ENCODE measurements around the gene PDIA5. TPM values are rescaled to one million over a fixed set of nuclear protein-coding genes. Genes with fewer than 3 reads are reported as not detected.

The PDIA5 gene
- total RNA-seq, 1 donor from 2014 or later = 5.7 TPM

- DNase-seq (ENCODE audit: missing footprints) (no peak), ATAC-seq (no peak)
- intact Hi-C loops (cut with DNase I) = no loop called here
Measured at GRCh38 chr3:123180791-123181190, 114.0 kb downstream of the PDIA5 start.

- DNase-seq (ENCODE audit: missing footprints) (no peak), ATAC-seq (no peak)
- intact Hi-C loops (cut with DNase I) = no loop called here
Measured at GRCh38 chr3:123186695-123187094, 119.9 kb downstream of the PDIA5 start.

- DNase-seq (ENCODE audit: missing footprints) (no peak), ATAC-seq (no peak)
- intact Hi-C loops (cut with DNase I) = no loop called here
Measured at GRCh38 chr3:123188058-123188457, 121.2 kb downstream of the PDIA5 start.

GRCh38 chr3:123193448-123194101 lies 126.8 kb downstream of the PDIA5 start:
- intact Hi-C loops (cut with DNase I) = no loop called here
- no peak for DNase-seq (ENCODE audit: missing footprints)
- ATAC-seq = peak; percentile 70

- DNase-seq (ENCODE audit: missing footprints) (no peak), ATAC-seq (no peak)
- intact Hi-C loops (cut with DNase I) = no loop called here
Measured at GRCh38 chr3:123194552-123194951, 127.7 kb downstream of the PDIA5 start.

GRCh38 chr3:123198372-123198771 lies 131.5 kb downstream of the PDIA5 start:
- intact Hi-C loops (cut with DNase I) = no loop called here
- no peak for ATAC-seq
- no peak for DNase-seq (ENCODE audit: missing footprints)

GRCh38 chr3:123201223-123201556 lies 134.4 kb downstream of the PDIA5 start:
- intact Hi-C loops (cut with DNase I) = loop anchor here (10.0 kb wide), 1 partner anchor 106 kb away; no protein-coding TSS in a partner anchor
- no peak for ATAC-seq

GRCh38 chr3:123201557-123202427 lies 135.0 kb downstream of the PDIA5 start, which contains the start of gene SEC22A:
Gene SEC22A (plus strand): TSS chr3:123201943. CDS start chr3:123209218, 7,275 bp downstream.
- DNase-seq (ENCODE audit: missing footprints) (peak; percentile 95), ATAC-seq (peak; percentile 100)
- intact Hi-C loops (cut with DNase I) = loop anchor here (10.0 kb wide), 1 partner anchor 107 kb away; no protein-coding TSS in a partner anchor

More at GRCh38 chr3:123201223-123201556, 134.4 kb downstream of the PDIA5 start:
- no peak for DNase-seq (ENCODE audit: missing footprints)

GRCh38 chr3:123202451-123202850 lies 135.6 kb downstream of the PDIA5 start:
- ATAC-seq = no peak
- DNase-seq (ENCODE audit: missing footprints) = no peak
- intact Hi-C loops (cut with DNase I) = loop anchor here (10.0 kb wide), 1 partner anchor 108 kb away; no protein-coding TSS in a partner anchor

Small RNA genes within 50 kb of the gene (microRNA-seq; reads per million reads assigned to microRNA genes)
- gene MIR7110 = not detected

Other genes starting within 250 kb of the PDIA5 start
- 5.2 TPM for gene SEMA5B, start 39.3 kb upstream of the PDIA5 start, total RNA-seq
- gene SEC22A, start 134.9 kb downstream of the PDIA5 start, total RNA-seq = 14.6 TPM

Data from Right ventricle myocardium inferior (tissue), 1 donor.